OCI-LY7 (cell line): Measurements from ENCODE around the gene GPR55.

Source experiments
- CTCF ChIP-seq: fragments of 200-600 bp; sonication (generic); conservative IDR thresholded peaks from 2 replicates; pipeline ENCODE4 v1.5.1; 2014; ENCODE audit warnings: mild to moderate bottlenecking, antibody characterized with exemption, low read length, moderate library complexity, mixed read lengths
- EZH2phosphoT487 ChIP-seq: fragments of 200-600 bp; sonication (generic); IDR thresholded peaks from 2 replicates; pipeline ENCODE4 v1.6.1; 2018; ENCODE audit warnings: low read depth, borderline replicate concordance, mild to moderate bottlenecking, mixed run types, antibody characterized with exemption, low read length, moderate library complexity, mixed read lengths

- TF ChIP-seq CTCF (no peak), EZH2phosphoT487 (no peak)
Observed at GRCh38 chr2:230937362-230937761, 12.3 kb upstream of the GPR55 start.
